CD14-positive monocyte (primary cell): ENCODE results near the gene LRP1B. TPM values are rescaled to one million over a fixed set of nuclear protein-coding genes. Genes with fewer than 3 reads are reported as not detected.

Source experiments
- DNase-seq, 3 donors: peaks; one replicate each; pipeline ENCODE4 v3.0.0-alpha.2; 2011 to 2022
- H2AFZ ChIP-seq: 2 replicates; pipeline ENCODE4 v1.6.0; 2012; ENCODE audit warnings: mild to moderate bottlenecking, low read depth, low read length, inconsistent platforms; ENCODE audit not compliant: insufficient read depth, poor library complexity, severe bottlenecking
- H3K27ac ChIP-seq, 2 donors: 1 replicate in 1 of 2; 2 replicates in 1 of 2; pipeline ENCODE4 v1.5.1; 2012 to 2013; ENCODE audit warnings: low read length in 2 of 2, control low read depth in 1 of 2, inconsistent platforms in 1 of 2, low read depth in 1 of 2, mild to moderate bottlenecking in 1 of 2
- H3K27me3 ChIP-seq, 2 donors: one replicate each; pipeline versions ENCODE4 v1.6.0 to v1.6.1; 2011 to 2013; ENCODE audit warnings: low read length in 2 of 2; ENCODE audit not compliant: control insufficient read depth in 2 of 2, insufficient read depth in 2 of 2
- H3K36me3 ChIP-seq, 2 donors: replicated peaks in 1 of 2; 1 replicate in 1 of 2; 2 replicates in 1 of 2; pipeline versions ENCODE4 v1.5.1 to v1.6.1; 2012 to 2013; ENCODE audit warnings: low read length in 2 of 2, control low read depth in 1 of 2, inconsistent platforms in 1 of 2, mild to moderate bottlenecking in 1 of 2; ENCODE audit not compliant: insufficient read depth in 2 of 2, control insufficient read depth in 1 of 2
- H3K4me1 ChIP-seq, 2 donors: 1 replicate in 1 of 2; 2 replicates in 1 of 2; pipeline versions ENCODE4 v1.5.1 to v1.6.1; 2012 to 2013; ENCODE audit warnings: low read length in 2 of 2, control low read depth in 1 of 2, inconsistent platforms in 1 of 2, mild to moderate bottlenecking in 1 of 2, moderate library complexity in 1 of 2; ENCODE audit not compliant: insufficient read depth in 2 of 2, control insufficient read depth in 1 of 2
- H3K4me2 ChIP-seq: replicated peaks from 2 replicates; pipeline ENCODE3; 2012; ENCODE audit warnings: low read length, moderate library complexity, mild to moderate bottlenecking; ENCODE audit not compliant: poor library complexity, severe bottlenecking; ENCODE audit errors: extremely low read depth
- H3K4me3 ChIP-seq, 3 experiments: fragments of 200-600 bp in 1 of 3; sonication (generic) in 1 of 3; replicated peaks in 1 of 3; 1 replicate in 2 of 3; 2 replicates in 1 of 3; pipeline ENCODE4 v1.5.1; 2011 to 2013; ENCODE audit warnings: low read length in 3 of 3, mild to moderate bottlenecking in 3 of 3, control low read depth in 2 of 3, low read depth in 2 of 3, inconsistent platforms in 1 of 3, moderate library complexity in 1 of 3
- H3K79me2 ChIP-seq: 2 replicates; pipeline ENCODE4 v1.6.0; 2012; ENCODE audit warnings: mild to moderate bottlenecking, control low read depth, inconsistent platforms, low read length, moderate library complexity; ENCODE audit not compliant: insufficient read depth
- H3K9ac ChIP-seq: 2 replicates; pipeline ENCODE4 v1.6.0; 2017; ENCODE audit warnings: low read length, mild to moderate bottlenecking; ENCODE audit not compliant: insufficient read depth, poor library complexity, severe bottlenecking
- H3K9me3 ChIP-seq, 2 donors: replicated peaks in 1 of 2; 1 replicate in 1 of 2; 2 replicates in 1 of 2; pipeline versions ENCODE4 v1.5.1 to v1.6.1; 2012 to 2013; ENCODE audit warnings: low read length in 2 of 2, control low read depth in 1 of 2; ENCODE audit not compliant: control insufficient read depth in 1 of 2, insufficient read depth in 1 of 2
- H4K20me1 ChIP-seq: 2 replicates; pipeline ENCODE4 v1.6.0; 2012; ENCODE audit warnings: mild to moderate bottlenecking, low read length, control low read depth, moderate library complexity; ENCODE audit not compliant: insufficient read depth
- H3K27ac Mint-ChIP-seq, 7 donors: one replicate each; pipeline ENCODE4 v1.8.0; 2020; ENCODE audit warnings: mild to moderate bottlenecking in 7 of 7, mixed read lengths in 7 of 7, moderate library complexity in 6 of 7, inconsistent platforms in 2 of 7
- H3K27me3 Mint-ChIP-seq, 3 donors: one replicate each; pipeline ENCODE4 v1.8.0; 2021 to 2022; ENCODE audit warnings: low read depth in 3 of 3, mild to moderate bottlenecking in 3 of 3, mixed read lengths in 3 of 3, moderate library complexity in 3 of 3, inconsistent platforms in 1 of 3
- H3K36me3 Mint-ChIP-seq, 2 donors: one replicate each; pipeline ENCODE4 v1.8.0; 2020; ENCODE audit warnings: mixed read lengths in 2 of 2, inconsistent platforms in 1 of 2, mild to moderate bottlenecking in 1 of 2
- H3K4me1 Mint-ChIP-seq: one replicate; pipeline ENCODE4 v1.8.0; 2020; ENCODE audit warnings: mild to moderate bottlenecking, mixed read lengths
- H3K4me3 Mint-ChIP-seq, 2 donors: one replicate each; pipeline ENCODE4 v1.8.0; 2020; ENCODE audit warnings: mild to moderate bottlenecking in 2 of 2, mixed read lengths in 2 of 2, moderate library complexity in 1 of 2
- H3K9me3 Mint-ChIP-seq, 7 donors: one replicate each; pipeline ENCODE4 v1.8.0; 2020 to 2022; ENCODE audit warnings: mixed read lengths in 7 of 7, mild to moderate bottlenecking in 6 of 7, moderate library complexity in 6 of 7, inconsistent platforms in 2 of 7
- WGBS: methylation state at CpG from one replicate; pipeline ENCODE4 v1.1.5; 2013; ENCODE audit warnings: missing lambda C conversion rate; ENCODE audit not compliant: insufficient coverage; 5-methylcytosine and 5-hydroxymethylcytosine counted together
- intact Hi-C, 2 donors: fragments of 100-400 bp; cut with micrococcal nuclease; formaldehyde crosslinking; loops; one replicate each; pipeline versions ENCODE4 v1.15.0 to v1.15.1; 2023
- polyA plus RNA-seq, 3 donors: library from polyadenylated mRNA; depleted of rRNA in 1 of 3; unstranded in 2 of 3; stranded (reverse) in 1 of 3; fragments of 300-500 nt in 2 of 3; fragments of >200 nt in 1 of 3; fragmentation: Illumina TruSeq in 2 of 3; gene quantifications; 1 replicate in 2 of 3; 2 replicates in 1 of 3; pipeline ENCODE4 v1.2.3, GENCODE V29; 2012 to 2021
- TF ChIP-seq, protein P1 (sequence below): fragments of 200-600 bp; IDR thresholded peaks from one replicate; pipeline ENCODE4 v1.8.0; 2022; ENCODE audit warnings: antibody characterized with exemption, mild to moderate bottlenecking

The LRP1B gene
- polyA plus RNA-seq, 3 donors = not detected

DNA sequence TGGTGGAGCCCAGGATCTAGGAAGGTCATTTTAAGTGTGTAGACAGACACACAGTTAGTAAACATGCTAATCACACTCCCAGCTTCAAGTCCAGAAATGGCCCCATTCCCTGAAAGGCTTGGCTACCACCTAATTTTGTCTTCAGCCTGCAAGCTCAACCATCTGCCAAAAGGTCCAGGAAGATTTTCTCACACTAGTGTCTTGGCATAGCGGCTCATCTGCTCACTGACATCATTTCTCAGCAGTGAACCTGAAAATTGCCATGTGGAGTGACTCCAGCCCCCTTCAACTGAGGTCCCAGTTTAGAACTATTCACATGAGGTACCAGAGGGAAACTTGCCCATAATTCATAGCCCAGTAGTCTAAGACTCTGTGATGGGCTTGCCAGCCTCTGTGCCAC lies 748.9 kb downstream of the LRP1B start:
- no peak overlapping the region for H2AFZ ChIP-seq
- H3K36me3 ChIP-seq = no peaks in the 10 kb centered on the region
- no peaks in the 10 kb centered on the region for H4K20me1 ChIP-seq
- no peak overlapping the region for H3K4me3 Mint-ChIP-seq
- no peak overlapping the region for H3K4me3 ChIP-seq
- intact Hi-C loops = no loop called here
- no peak for DNase-seq
- no peaks in the 10 kb centered on the region for H3K4me1 ChIP-seq
- peaks cover 0 to 7% (median 3%) of the 10 kb centered on the region in 7 donors for H3K9me3 Mint-ChIP-seq
- WGBS = 93% methylated on average over 1 of the region's 1 CpG
- H3K9ac ChIP-seq = no peak overlapping the region
- TF ChIP-seq, protein P1, sequence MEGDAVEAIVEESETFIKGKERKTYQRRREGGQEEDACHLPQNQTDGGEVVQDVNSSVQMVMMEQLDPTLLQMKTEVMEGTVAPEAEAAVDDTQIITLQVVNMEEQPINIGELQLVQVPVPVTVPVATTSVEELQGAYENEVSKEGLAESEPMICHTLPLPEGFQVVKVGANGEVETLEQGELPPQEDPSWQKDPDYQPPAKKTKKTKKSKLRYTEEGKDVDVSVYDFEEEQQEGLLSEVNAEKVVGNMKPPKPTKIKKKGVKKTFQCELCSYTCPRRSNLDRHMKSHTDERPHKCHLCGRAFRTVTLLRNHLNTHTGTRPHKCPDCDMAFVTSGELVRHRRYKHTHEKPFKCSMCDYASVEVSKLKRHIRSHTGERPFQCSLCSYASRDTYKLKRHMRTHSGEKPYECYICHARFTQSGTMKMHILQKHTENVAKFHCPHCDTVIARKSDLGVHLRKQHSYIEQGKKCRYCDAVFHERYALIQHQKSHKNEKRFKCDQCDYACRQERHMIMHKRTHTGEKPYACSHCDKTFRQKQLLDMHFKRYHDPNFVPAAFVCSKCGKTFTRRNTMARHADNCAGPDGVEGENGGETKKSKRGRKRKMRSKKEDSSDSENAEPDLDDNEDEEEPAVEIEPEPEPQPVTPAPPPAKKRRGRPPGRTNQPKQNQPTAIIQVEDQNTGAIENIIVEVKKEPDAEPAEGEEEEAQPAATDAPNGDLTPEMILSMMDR = no peak
- H3K27me3 ChIP-seq = no peaks in the 10 kb centered on the region
- H3K36me3 Mint-ChIP-seq = no peaks in the 10 kb centered on the region
- no peaks in the 10 kb centered on the region for H3K4me1 Mint-ChIP-seq
- no peaks in the 10 kb centered on the region for H3K27me3 Mint-ChIP-seq
- peaks cover 0 to 7% of the 10 kb centered on the region in 2 donors for H3K9me3 ChIP-seq
- H3K4me2 ChIP-seq = no peak overlapping the region
- H3K79me2 ChIP-seq = no peaks in the 10 kb centered on the region
- H3K27ac Mint-ChIP-seq = no peak overlapping the region
- H3K27ac ChIP-seq = no peak overlapping the region

DNA sequence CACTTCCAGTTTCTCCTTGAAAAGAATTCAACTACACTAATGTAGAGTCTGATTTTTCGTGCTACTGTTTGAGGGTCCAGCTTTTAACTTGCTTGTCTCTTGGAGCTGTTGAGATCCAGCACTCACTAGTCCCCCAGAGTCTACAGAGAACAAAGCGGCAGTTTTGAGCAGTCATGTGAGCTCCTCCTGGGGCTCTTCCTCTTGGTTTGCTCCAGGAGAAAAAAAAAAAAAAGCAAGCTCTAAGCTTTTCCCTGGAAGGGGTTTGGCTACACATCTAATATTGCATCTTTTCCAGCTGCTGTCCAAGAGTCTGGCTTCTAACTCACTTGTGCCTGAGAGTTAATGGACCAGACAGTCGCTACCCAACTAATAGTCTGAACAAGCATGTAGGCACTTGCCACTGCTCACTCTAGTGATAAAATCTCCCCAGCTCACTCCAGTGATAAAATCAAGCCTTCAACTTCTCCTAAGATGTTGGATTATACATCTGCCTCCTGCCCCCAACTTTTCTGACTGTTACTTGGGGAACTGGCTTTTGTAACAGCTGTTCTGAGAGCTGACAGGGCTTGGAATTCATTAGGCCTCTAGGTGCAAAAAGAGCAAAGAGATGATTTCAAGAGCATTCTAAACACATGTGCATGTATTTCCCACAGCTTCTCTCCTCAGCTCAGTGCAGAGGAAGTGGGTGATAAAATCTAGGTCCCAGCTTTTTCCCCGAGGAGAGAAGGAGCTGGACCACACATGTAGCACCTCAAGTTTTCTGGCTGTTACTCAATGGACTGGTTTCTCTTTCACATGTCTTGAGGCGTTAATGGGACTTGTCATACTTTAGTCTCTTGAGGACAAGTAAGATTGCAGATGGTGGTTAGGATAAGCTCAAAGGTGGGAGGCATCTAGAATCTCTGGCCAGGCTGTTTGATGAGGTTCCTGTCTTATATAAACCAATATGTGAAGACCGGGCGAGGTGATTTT lies 750.5 kb downstream of the LRP1B start:
- no peak overlapping the region for H3K9ac ChIP-seq

More for the DNA sequence above, 750.5 kb downstream of the LRP1B start:
- peaks cover 10 to 17% of the 10 kb centered on the region in 2 donors for H3K9me3 ChIP-seq
- H3K79me2 ChIP-seq = no peaks in the 10 kb centered on the region
- no peak for DNase-seq
- H3K27me3 Mint-ChIP-seq = no peaks in the 10 kb centered on the region
- H3K4me1 ChIP-seq = no peaks in the 10 kb centered on the region
- H3K36me3 Mint-ChIP-seq = no peaks in the 10 kb centered on the region
- H4K20me1 ChIP-seq = no peaks in the 10 kb centered on the region
- intact Hi-C loops = no loop called here
- H3K27ac Mint-ChIP-seq = no peak overlapping the region
- no peaks in the 10 kb centered on the region for H3K36me3 ChIP-seq
- H3K27ac ChIP-seq = no peak overlapping the region
- H3K4me1 Mint-ChIP-seq = no peaks in the 10 kb centered on the region
- H3K9me3 Mint-ChIP-seq = peaks cover 0 to 12% (median 7%) of the 10 kb centered on the region in 7 donors
- TF ChIP-seq, protein P1 = no peak
- 98% methylated on average over 5 of the region's 7 CpGs for WGBS
- H3K4me2 ChIP-seq = no peak overlapping the region
- no peak overlapping the region for H2AFZ ChIP-seq
- H3K4me3 Mint-ChIP-seq = no peak overlapping the region
- H3K27me3 ChIP-seq = no peaks in the 10 kb centered on the region
- no peak overlapping the region for H3K4me3 ChIP-seq
